Astrocyte (in vitro differentiated cells and primary cell): ENCODE data around the gene CCDC86. TPM values are rescaled to one million over a fixed set of nuclear protein-coding genes. Genes with fewer than 3 reads are reported as not detected.

Experiments used
- DNase-seq: peaks from one replicate; pipeline ENCODE4 v3.0.0-alpha.2; 2010; ENCODE audit warnings: low read depth
- FAIRE-seq: peaks from 2 replicates; lab custom pipeline; 2011; peaks lifted over from hg19 to GRCh38; lab: Jason Lieb, UNC
- H2AFZ ChIP-seq: 2 replicates; pipeline ENCODE4 v1.6.0; 2012; ENCODE audit warnings: low read depth, low read length, inconsistent platforms
- H3K27ac ChIP-seq: 2 replicates; pipeline ENCODE4 v1.5.1; 2011; ENCODE audit warnings: low read depth, low read length, inconsistent platforms
- H3K27me3 ChIP-seq: 2 replicates; pipeline ENCODE4 v1.6.0; 2011; ENCODE audit warnings: low read length, inconsistent platforms; ENCODE audit not compliant: insufficient read depth
- H3K36me3 ChIP-seq: 2 replicates; pipeline ENCODE4 v1.5.1; 2011; ENCODE audit warnings: low read length, inconsistent platforms; ENCODE audit not compliant: insufficient read depth
- H3K4me1 ChIP-seq: 2 replicates; pipeline ENCODE4 v1.5.1; 2011; ENCODE audit warnings: low read length, inconsistent platforms; ENCODE audit not compliant: insufficient read depth
- H3K4me2 ChIP-seq: 2 replicates; pipeline ENCODE4 v1.6.0; 2012; ENCODE audit warnings: low read length, inconsistent platforms
- H3K4me3 ChIP-seq: 2 replicates; pipeline ENCODE4 v1.5.1; 2011; ENCODE audit warnings: low read depth, mild to moderate bottlenecking, low read length, inconsistent platforms; ENCODE audit not compliant: insufficient read depth
- H3K79me2 ChIP-seq: 2 replicates; pipeline ENCODE4 v1.6.0; 2012; ENCODE audit warnings: mild to moderate bottlenecking, low read length, inconsistent platforms; ENCODE audit not compliant: insufficient read depth
- H3K9ac ChIP-seq: 2 replicates; pipeline ENCODE4 v1.6.0; 2012; ENCODE audit warnings: mild to moderate bottlenecking, low read length, inconsistent platforms
- H3K9me3 ChIP-seq: 2 replicates; pipeline ENCODE4 v1.5.1; 2012; ENCODE audit warnings: low read depth, mild to moderate bottlenecking, low read length, inconsistent platforms; ENCODE audit not compliant: insufficient read depth
- H4K20me1 ChIP-seq: 2 replicates; pipeline ENCODE4 v1.6.0; 2012; ENCODE audit warnings: low read length, inconsistent platforms; ENCODE audit not compliant: insufficient read depth
- H3K27ac Mint-ChIP-seq: one replicate; pipeline ENCODE4 v1.8.0; 2021; ENCODE audit warnings: mild to moderate bottlenecking, mixed read lengths; ENCODE audit not compliant: unreplicated experiment
- H3K27me3 Mint-ChIP-seq: one replicate; pipeline ENCODE4 v1.8.0; 2021; ENCODE audit warnings: low read depth, mixed read lengths; ENCODE audit not compliant: unreplicated experiment
- H3K36me3 Mint-ChIP-seq: one replicate; pipeline ENCODE4 v1.8.0; 2021; ENCODE audit warnings: low read depth, mixed read lengths; ENCODE audit not compliant: unreplicated experiment
- H3K4me1 Mint-ChIP-seq: one replicate; pipeline ENCODE4 v1.8.0; 2021; ENCODE audit warnings: low read depth, mixed read lengths; ENCODE audit not compliant: unreplicated experiment
- H3K4me3 Mint-ChIP-seq: one replicate; pipeline ENCODE4 v1.8.0; 2021; ENCODE audit warnings: mild to moderate bottlenecking, moderate library complexity, mixed read lengths; ENCODE audit not compliant: unreplicated experiment
- H3K9me3 Mint-ChIP-seq: one replicate; pipeline ENCODE4 v1.8.0; 2021; ENCODE audit warnings: mild to moderate bottlenecking, mixed read lengths; ENCODE audit not compliant: unreplicated experiment
- EZH2 ChIP-seq: IDR thresholded peaks from 2 replicates; pipeline ENCODE4 v1.6.1; 2012; ENCODE audit warnings: mild to moderate bottlenecking, low read length, inconsistent platforms; ENCODE audit not compliant: insufficient read depth
- total RNA-seq: library from RNA; stranded (reverse); gene quantifications from 2 replicates; pipeline ENCODE4 v1.2.1, GENCODE V29; 2021
- TF ChIP-seq, protein P1 (sequence below): IDR thresholded peaks from 2 replicates; pipeline ENCODE4 v1.5.1; 2011; ENCODE audit warnings: low read depth, mild to moderate bottlenecking, inconsistent platforms, low read length, moderate library complexity; ENCODE audit not compliant: insufficient read depth

CCDC86 gene
- total RNA-seq, 1 donor from 2014 or later, result 51.4 TPM

DNA sequence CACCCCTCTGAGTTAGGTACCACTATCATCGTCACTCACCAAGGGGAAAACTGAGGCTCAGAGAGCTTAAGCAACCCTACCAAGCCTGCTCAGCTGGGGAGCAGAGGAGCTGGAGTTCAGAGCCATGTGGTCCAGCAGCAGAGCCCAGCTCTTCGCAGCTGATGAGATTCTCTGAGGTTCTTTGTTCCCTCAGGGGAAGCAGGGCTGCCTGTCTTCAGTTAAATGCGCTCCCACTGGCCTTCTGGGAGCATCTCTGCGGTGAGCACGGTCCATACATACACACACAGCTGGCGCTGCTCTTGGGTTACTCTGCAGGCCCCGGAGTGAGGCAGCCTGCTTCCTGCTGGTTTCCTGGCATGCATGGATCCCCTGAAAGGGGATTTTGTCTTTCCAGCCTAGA lies 19.0 kb downstream of the CCDC86 start:
- Histone ChIP-seq H3K4me1 (peaks cover 6% of the 10 kb centered on the region), H3K27ac (no peak overlapping the region), H3K27me3 (no peaks in the 10 kb centered on the region), H3K9me3 (no peaks in the 10 kb centered on the region), H3K4me3 (no peak overlapping the region), H4K20me1 (no peaks in the 10 kb centered on the region), H3K4me2 (no peak overlapping the region), H3K79me2 (no peaks in the 10 kb centered on the region), H2AFZ (no peak overlapping the region), H3K9ac (no peak overlapping the region), H3K36me3 (no peaks in the 10 kb centered on the region)
- DNase-seq, result no peak
- Mint-ChIP-seq H3K27ac (no peak overlapping the region), H3K9me3 (no peaks in the 10 kb centered on the region), H3K4me3 (no peak overlapping the region), H3K4me1 (peaks cover 2% of the 10 kb centered on the region), H3K36me3 (no peaks in the 10 kb centered on the region), H3K27me3 (peaks cover 17% of the 10 kb centered on the region)
- TF ChIP-seq, protein P1, sequence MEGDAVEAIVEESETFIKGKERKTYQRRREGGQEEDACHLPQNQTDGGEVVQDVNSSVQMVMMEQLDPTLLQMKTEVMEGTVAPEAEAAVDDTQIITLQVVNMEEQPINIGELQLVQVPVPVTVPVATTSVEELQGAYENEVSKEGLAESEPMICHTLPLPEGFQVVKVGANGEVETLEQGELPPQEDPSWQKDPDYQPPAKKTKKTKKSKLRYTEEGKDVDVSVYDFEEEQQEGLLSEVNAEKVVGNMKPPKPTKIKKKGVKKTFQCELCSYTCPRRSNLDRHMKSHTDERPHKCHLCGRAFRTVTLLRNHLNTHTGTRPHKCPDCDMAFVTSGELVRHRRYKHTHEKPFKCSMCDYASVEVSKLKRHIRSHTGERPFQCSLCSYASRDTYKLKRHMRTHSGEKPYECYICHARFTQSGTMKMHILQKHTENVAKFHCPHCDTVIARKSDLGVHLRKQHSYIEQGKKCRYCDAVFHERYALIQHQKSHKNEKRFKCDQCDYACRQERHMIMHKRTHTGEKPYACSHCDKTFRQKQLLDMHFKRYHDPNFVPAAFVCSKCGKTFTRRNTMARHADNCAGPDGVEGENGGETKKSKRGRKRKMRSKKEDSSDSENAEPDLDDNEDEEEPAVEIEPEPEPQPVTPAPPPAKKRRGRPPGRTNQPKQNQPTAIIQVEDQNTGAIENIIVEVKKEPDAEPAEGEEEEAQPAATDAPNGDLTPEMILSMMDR, result no peak
- TF ChIP-seq EZH2, result no peak
- no peak for FAIRE-seq

DNA sequence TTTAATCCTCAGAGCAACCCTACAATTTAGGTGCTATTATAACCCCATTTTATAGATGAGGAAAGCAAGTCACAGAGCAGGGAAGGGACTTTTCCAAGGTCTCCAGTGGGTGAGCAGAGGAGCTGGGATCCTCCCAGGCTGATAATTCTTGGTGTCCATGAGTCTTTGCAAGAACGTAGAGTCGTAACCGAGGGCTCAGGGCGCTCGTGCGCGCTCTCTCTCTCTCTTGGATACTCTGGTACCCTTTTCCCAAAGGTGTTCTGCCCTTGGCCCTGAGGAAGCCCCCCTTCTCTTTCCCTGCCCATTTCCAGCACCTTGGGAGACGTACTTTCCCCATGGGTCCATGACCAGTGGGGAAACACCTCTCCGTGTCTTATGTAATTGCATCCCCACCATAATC lies 20.3 kb downstream of the CCDC86 start:
- no peaks in the 10 kb centered on the region for H3K27me3 ChIP-seq
- H3K4me2 ChIP-seq, result no peak overlapping the region
- peaks cover 17% of the 10 kb centered on the region for H3K27me3 Mint-ChIP-seq
- TF ChIP-seq EZH2, result no peak
- TF ChIP-seq, protein P1, result no peak
- no peaks in the 10 kb centered on the region for H3K36me3 ChIP-seq
- no peaks in the 10 kb centered on the region for H3K9me3 ChIP-seq
- no peak overlapping the region for H3K9ac ChIP-seq
- DNase-seq, result no peak
- no peak overlapping the region for H3K4me3 Mint-ChIP-seq
- FAIRE-seq, result no peak
- H3K79me2 ChIP-seq, result no peaks in the 10 kb centered on the region
- H2AFZ ChIP-seq, result no peak overlapping the region
- peaks cover 6% of the 10 kb centered on the region for H3K4me1 ChIP-seq
- no peaks in the 10 kb centered on the region for H4K20me1 ChIP-seq
- no peaks in the 10 kb centered on the region for H3K9me3 Mint-ChIP-seq
- H3K27ac Mint-ChIP-seq, result no peak overlapping the region
- H3K4me1 Mint-ChIP-seq, result peaks cover 2% of the 10 kb centered on the region
- H3K4me3 ChIP-seq, result no peak overlapping the region
- no peak overlapping the region for H3K27ac ChIP-seq
- no peaks in the 10 kb centered on the region for H3K36me3 Mint-ChIP-seq

DNA sequence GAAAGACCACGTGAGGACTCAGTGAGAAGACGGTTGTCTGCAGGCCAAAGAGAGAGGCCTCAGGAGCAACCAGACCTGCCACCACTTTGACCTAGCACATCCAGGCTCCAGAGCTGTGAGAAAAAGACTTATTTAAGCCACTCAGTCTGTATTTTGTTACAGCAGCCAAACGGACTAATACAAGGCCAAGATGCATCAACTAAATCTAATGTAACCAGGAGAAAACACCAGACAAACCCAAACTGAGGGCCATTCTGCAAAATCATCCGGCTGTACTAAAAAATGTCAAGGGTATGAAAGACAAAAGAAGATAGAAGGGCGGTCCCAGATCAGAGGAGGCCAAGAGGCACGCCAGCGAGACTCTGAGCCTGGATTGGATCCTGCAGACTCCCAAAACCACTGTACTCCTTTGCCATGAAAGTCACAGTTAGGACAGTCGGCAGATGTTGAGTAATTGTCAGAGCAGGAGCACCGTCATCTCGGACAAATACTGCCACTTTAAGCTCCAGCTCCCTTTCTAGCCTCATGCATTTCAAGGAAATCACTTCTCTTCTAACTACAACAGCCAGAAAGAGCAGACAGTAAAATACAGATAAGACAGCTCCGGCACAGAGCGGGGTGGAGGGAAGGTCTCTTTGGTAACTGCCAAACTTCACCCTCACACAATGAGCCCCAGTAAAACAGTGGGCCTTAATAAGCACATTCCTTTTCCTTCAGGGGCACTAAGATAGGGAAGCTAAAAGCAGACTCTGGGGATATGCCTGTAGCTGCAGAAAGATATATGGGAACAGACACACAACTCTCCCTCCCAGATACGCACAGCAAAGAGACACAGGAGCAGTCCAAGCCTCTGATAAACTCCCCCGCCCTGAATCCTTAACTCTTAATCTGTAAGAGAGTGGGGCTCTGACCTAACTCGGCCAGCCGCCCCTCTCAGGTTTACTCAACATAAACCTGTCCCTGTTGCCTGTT lies 21.9 kb downstream of the CCDC86 start:
- Mint-ChIP-seq H3K27ac (peak overlapping the region; percentile 58), H3K36me3 (no peaks in the 10 kb centered on the region), H3K4me1 (peaks cover 2% of the 10 kb centered on the region), H3K9me3 (no peaks in the 10 kb centered on the region), H3K27me3 (peaks cover 20% of the 10 kb centered on the region), H3K4me3 (no peak overlapping the region)
- H3K36me3 ChIP-seq, result no peaks in the 10 kb centered on the region
- H3K9me3 ChIP-seq, result no peaks in the 10 kb centered on the region
- FAIRE-seq (no peak), DNase-seq (no peak)
- no peaks in the 10 kb centered on the region for H4K20me1 ChIP-seq
- no peak overlapping the region for H3K27ac ChIP-seq
- H3K79me2 ChIP-seq, result no peaks in the 10 kb centered on the region
- TF ChIP-seq, protein P1, result no peak
- no peak for TF ChIP-seq EZH2
- H3K9ac ChIP-seq, result no peak overlapping the region
- no peak overlapping the region for H3K4me3 ChIP-seq
- H2AFZ ChIP-seq, result no peak overlapping the region
- H3K4me2 ChIP-seq, result no peak overlapping the region
- no peaks in the 10 kb centered on the region for H3K4me1 ChIP-seq
- no peaks in the 10 kb centered on the region for H3K27me3 ChIP-seq
